WTC11 (cell line): Measurements from ENCODE around the gene COL26A1. TPM values are rescaled to one million over a fixed set of nuclear protein-coding genes. Genes with fewer than 3 reads are reported as not detected.

Source experiments
- EMX1 ChIP-seq: fragments of 250-450 bp; sonication (Bioruptor Pico); IDR thresholded peaks from 2 replicates; pipeline ENCODE4 v1.8.0; 2021; ENCODE audit warnings: mild to moderate bottlenecking
- GTF2I ChIP-seq: fragments of 250-450 bp; sonication (Bioruptor Pico); conservative IDR thresholded peaks from 2 replicates; pipeline ENCODE4 v1.4.0; 2021; ENCODE audit warnings: mild to moderate bottlenecking
- JUN ChIP-seq: sonication (generic); formaldehyde crosslinking; IDR thresholded peaks from 2 replicates; pipeline ENCODE4 v1.8.0; 2023; ENCODE audit warnings: mild to moderate bottlenecking, missing genetic modification reagents
- KAT7 ChIP-seq: sonication (generic); formaldehyde crosslinking; IDR thresholded peaks from 2 replicates; pipeline ENCODE4 v1.8.1; 2023; ENCODE audit warnings: missing genetic modification reagents, mild to moderate bottlenecking, borderline replicate concordance
- MXD4 ChIP-seq: fragments of 250-450 bp; sonication (Bioruptor Pico); IDR thresholded peaks from 2 replicates; pipeline ENCODE4 v1.8.0; 2021; ENCODE audit warnings: mild to moderate bottlenecking, moderate library complexity, borderline replicate concordance
- NFATC4 ChIP-seq: fragments of 250-450 bp; sonication (Bioruptor Pico); IDR thresholded peaks from 2 replicates; pipeline ENCODE4 v1.9.0; 2021; ENCODE audit warnings: mild to moderate bottlenecking
- NFE2L1 ChIP-seq: sonication (generic); formaldehyde crosslinking; IDR thresholded peaks from 2 replicates; pipeline ENCODE4 v1.8.1; 2023; ENCODE audit warnings: missing genetic modification reagents
- SMAD4 ChIP-seq: sonication (generic); formaldehyde crosslinking; IDR thresholded peaks from 2 replicates; pipeline ENCODE4 v1.8.0; 2022; ENCODE audit warnings: mild to moderate bottlenecking, missing genetic modification reagents
- TEAD1 ChIP-seq: sonication (generic); formaldehyde crosslinking; IDR thresholded peaks from 2 replicates; pipeline ENCODE4 v1.8.0; 2022; ENCODE audit warnings: mild to moderate bottlenecking, missing genetic modification reagents
- TEAD4 ChIP-seq: sonication (generic); formaldehyde crosslinking; IDR thresholded peaks from 2 replicates; pipeline ENCODE4 v1.8.0; 2022; ENCODE audit warnings: mild to moderate bottlenecking, missing genetic modification reagents
- TP53 ChIP-seq: sonication (generic); formaldehyde crosslinking; IDR thresholded peaks from 2 replicates; pipeline ENCODE4 v1.8.1; 2023; ENCODE audit warnings: mild to moderate bottlenecking, missing genetic modification reagents
- ZBTB21 ChIP-seq: sonication (generic); formaldehyde crosslinking; IDR thresholded peaks from 2 replicates; pipeline ENCODE4 v1.8.1; 2023; ENCODE audit warnings: mild to moderate bottlenecking, missing genetic modification reagents, borderline replicate concordance
- ZNF138 ChIP-seq: sonication (generic); formaldehyde crosslinking; conservative IDR thresholded peaks from 2 replicates; pipeline ENCODE4 v1.8.1; 2022; ENCODE audit warnings: mild to moderate bottlenecking, moderate library complexity, missing genetic modification reagents
- ZNF416 ChIP-seq: fragments of 250-450 bp; sonication (Bioruptor Pico); IDR thresholded peaks from 2 replicates; pipeline ENCODE4 v1.9.0; 2021; ENCODE audit warnings: mild to moderate bottlenecking, inconsistent platforms
- ZNF423 ChIP-seq: fragments of 250-450 bp; sonication (Bioruptor Pico); IDR thresholded peaks from 2 replicates; pipeline ENCODE4 v2.1.2; 2022; ENCODE audit warnings: mild to moderate bottlenecking, moderate library complexity
- total RNA-seq: library from RNA; stranded (reverse); gene quantifications from 3 replicates; pipeline ENCODE4 v1.2.3, GENCODE V29; 2021
- TF ChIP-seq, protein P1 (sequence below): sonication (generic); formaldehyde crosslinking; IDR thresholded peaks from 2 replicates; pipeline ENCODE4 v1.8.1; 2023; ENCODE audit warnings: mild to moderate bottlenecking, missing genetic modification reagents, borderline replicate concordance
- TF ChIP-seq, protein P2 (sequence below): sonication (generic); formaldehyde crosslinking; IDR thresholded peaks from 2 replicates; pipeline ENCODE4 v1.8.0; 2022; ENCODE audit warnings: missing genetic modification reagents
- TF ChIP-seq, protein P3 (sequence below): sonication (generic); formaldehyde crosslinking; IDR thresholded peaks from 2 replicates; pipeline ENCODE4 v1.8.0; 2023; ENCODE audit warnings: missing genetic modification reagents, mild to moderate bottlenecking, borderline replicate concordance
- TF ChIP-seq, protein P4 (sequence below): fragments of 250-450 bp; sonication (Bioruptor Pico); IDR thresholded peaks from 2 replicates; pipeline ENCODE4 v1.8.0; 2021; ENCODE audit warnings: mild to moderate bottlenecking
- TF ChIP-seq, protein P5 (sequence below): sonication (generic); formaldehyde crosslinking; IDR thresholded peaks from 2 replicates; pipeline ENCODE4 v1.8.1; 2022; ENCODE audit warnings: low read depth, mild to moderate bottlenecking, moderate library complexity, missing genetic modification reagents, borderline replicate concordance
- TF ChIP-seq, protein P6 (sequence below): sonication (generic); formaldehyde crosslinking; IDR thresholded peaks from 2 replicates; pipeline ENCODE4 v1.8.0; 2022; ENCODE audit warnings: mild to moderate bottlenecking, missing genetic modification reagents
- TF ChIP-seq, protein P7 (sequence below): sonication (generic); formaldehyde crosslinking; IDR thresholded peaks from 2 replicates; pipeline ENCODE4 v1.8.0; 2023; ENCODE audit warnings: missing genetic modification reagents

Gene COL26A1
- total RNA-seq, 1 experiment from 2014 or later, result 64.4 TPM

DNA sequence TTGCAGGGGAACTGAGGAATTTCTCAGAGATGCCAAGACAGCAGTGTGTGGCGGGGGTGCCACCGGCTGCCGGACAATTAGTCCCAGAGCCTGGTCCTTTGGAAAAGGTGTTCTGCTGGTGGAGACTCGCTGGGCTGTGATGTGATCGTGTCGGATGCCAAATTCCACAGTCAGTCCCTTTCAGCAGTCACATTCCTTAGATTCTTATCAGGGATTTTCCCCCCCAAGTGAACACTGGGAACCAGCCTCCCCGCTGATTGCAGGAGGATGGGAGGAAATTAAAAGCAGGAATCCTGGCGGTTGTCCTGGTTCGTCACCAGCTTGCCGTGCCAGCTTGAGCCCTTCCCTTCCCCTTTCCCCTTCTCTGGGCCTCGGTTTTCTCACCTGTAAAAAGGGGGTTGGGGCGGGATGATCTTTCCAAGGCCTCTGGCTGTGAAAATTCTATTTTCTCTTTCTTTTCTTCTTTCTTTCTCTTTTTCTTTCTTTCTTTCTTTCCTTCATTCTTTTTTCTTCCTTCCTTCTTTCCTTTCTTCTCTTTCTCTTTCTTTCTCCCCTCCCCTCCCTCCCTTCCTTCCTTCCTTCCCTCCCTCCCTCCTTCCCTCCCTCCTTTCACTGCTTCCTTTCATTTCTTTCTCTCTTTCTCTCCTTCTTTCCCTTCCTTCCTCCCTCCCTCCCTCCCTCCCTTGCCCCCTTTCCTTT is 39.6 kb downstream of the COL26A1 start (continued):
- no peak for TF ChIP-seq TP53 (CRISPR knock-in tag)
- no peak for TF ChIP-seq JUN (CRISPR knock-in tag)
- TF ChIP-seq KAT7 (CRISPR knock-in tag), result no peak
- TF ChIP-seq, protein P1, sequence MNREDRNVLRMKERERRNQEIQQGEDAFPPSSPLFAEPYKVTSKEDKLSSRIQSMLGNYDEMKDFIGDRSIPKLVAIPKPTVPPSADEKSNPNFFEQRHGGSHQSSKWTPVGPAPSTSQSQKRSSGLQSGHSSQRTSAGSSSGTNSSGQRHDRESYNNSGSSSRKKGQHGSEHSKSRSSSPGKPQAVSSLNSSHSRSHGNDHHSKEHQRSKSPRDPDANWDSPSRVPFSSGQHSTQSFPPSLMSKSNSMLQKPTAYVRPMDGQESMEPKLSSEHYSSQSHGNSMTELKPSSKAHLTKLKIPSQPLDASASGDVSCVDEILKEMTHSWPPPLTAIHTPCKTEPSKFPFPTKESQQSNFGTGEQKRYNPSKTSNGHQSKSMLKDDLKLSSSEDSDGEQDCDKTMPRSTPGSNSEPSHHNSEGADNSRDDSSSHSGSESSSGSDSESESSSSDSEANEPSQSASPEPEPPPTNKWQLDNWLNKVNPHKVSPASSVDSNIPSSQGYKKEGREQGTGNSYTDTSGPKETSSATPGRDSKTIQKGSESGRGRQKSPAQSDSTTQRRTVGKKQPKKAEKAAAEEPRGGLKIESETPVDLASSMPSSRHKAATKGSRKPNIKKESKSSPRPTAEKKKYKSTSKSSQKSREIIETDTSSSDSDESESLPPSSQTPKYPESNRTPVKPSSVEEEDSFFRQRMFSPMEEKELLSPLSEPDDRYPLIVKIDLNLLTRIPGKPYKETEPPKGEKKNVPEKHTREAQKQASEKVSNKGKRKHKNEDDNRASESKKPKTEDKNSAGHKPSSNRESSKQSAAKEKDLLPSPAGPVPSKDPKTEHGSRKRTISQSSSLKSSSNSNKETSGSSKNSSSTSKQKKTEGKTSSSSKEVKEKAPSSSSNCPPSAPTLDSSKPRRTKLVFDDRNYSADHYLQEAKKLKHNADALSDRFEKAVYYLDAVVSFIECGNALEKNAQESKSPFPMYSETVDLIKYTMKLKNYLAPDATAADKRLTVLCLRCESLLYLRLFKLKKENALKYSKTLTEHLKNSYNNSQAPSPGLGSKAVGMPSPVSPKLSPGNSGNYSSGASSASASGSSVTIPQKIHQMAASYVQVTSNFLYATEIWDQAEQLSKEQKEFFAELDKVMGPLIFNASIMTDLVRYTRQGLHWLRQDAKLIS (CRISPR knock-in tag), result no peak
- TF ChIP-seq ZNF416 (CRISPR knock-in tag), result no peak
- no peak for TF ChIP-seq NFE2L1 (CRISPR knock-in tag)
- no peak; the same call in 1 of the 2 replicates for TF ChIP-seq GTF2I (CRISPR knock-in tag)
- no peak for TF ChIP-seq ZBTB21
- TF ChIP-seq, protein P2, sequence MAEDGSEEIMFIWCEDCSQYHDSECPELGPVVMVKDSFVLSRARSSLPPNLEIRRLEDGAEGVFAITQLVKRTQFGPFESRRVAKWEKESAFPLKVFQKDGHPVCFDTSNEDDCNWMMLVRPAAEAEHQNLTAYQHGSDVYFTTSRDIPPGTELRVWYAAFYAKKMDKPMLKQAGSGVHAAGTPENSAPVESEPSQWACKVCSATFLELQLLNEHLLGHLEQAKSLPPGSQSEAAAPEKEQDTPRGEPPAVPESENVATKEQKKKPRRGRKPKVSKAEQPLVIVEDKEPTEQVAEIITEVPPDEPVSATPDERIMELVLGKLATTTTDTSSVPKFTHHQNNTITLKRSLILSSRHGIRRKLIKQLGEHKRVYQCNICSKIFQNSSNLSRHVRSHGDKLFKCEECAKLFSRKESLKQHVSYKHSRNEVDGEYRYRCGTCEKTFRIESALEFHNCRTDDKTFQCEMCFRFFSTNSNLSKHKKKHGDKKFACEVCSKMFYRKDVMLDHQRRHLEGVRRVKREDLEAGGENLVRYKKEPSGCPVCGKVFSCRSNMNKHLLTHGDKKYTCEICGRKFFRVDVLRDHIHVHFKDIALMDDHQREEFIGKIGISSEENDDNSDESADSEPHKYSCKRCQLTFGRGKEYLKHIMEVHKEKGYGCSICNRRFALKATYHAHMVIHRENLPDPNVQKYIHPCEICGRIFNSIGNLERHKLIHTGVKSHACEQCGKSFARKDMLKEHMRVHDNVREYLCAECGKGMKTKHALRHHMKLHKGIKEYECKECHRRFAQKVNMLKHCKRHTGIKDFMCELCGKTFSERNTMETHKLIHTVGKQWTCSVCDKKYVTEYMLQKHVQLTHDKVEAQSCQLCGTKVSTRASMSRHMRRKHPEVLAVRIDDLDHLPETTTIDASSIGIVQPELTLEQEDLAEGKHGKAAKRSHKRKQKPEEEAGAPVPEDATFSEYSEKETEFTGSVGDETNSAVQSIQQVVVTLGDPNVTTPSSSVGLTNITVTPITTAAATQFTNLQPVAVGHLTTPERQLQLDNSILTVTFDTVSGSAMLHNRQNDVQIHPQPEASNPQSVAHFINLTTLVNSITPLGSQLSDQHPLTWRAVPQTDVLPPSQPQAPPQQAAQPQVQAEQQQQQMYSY (CRISPR knock-in tag), result no peak
- TF ChIP-seq SMAD4 (CRISPR knock-in tag), result no peak
- TF ChIP-seq, protein P3, sequence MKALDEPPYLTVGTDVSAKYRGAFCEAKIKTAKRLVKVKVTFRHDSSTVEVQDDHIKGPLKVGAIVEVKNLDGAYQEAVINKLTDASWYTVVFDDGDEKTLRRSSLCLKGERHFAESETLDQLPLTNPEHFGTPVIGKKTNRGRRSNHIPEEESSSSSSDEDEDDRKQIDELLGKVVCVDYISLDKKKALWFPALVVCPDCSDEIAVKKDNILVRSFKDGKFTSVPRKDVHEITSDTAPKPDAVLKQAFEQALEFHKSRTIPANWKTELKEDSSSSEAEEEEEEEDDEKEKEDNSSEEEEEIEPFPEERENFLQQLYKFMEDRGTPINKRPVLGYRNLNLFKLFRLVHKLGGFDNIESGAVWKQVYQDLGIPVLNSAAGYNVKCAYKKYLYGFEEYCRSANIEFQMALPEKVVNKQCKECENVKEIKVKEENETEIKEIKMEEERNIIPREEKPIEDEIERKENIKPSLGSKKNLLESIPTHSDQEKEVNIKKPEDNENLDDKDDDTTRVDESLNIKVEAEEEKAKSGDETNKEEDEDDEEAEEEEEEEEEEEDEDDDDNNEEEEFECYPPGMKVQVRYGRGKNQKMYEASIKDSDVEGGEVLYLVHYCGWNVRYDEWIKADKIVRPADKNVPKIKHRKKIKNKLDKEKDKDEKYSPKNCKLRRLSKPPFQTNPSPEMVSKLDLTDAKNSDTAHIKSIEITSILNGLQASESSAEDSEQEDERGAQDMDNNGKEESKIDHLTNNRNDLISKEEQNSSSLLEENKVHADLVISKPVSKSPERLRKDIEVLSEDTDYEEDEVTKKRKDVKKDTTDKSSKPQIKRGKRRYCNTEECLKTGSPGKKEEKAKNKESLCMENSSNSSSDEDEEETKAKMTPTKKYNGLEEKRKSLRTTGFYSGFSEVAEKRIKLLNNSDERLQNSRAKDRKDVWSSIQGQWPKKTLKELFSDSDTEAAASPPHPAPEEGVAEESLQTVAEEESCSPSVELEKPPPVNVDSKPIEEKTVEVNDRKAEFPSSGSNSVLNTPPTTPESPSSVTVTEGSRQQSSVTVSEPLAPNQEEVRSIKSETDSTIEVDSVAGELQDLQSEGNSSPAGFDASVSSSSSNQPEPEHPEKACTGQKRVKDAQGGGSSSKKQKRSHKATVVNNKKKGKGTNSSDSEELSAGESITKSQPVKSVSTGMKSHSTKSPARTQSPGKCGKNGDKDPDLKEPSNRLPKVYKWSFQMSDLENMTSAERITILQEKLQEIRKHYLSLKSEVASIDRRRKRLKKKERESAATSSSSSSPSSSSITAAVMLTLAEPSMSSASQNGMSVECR (CRISPR knock-in tag), result no peak
- TF ChIP-seq EMX1 (CRISPR knock-in tag), result no peak
- no peak for TF ChIP-seq NFATC4 (CRISPR knock-in tag)
- TF ChIP-seq TEAD4, result peak; percentile 78; the same call in 1 of the 2 replicates
- peak; percentile 34; the same call in 1 of the 2 replicates for TF ChIP-seq ZNF423 (CRISPR knock-in tag)
- TF ChIP-seq, protein P4, sequence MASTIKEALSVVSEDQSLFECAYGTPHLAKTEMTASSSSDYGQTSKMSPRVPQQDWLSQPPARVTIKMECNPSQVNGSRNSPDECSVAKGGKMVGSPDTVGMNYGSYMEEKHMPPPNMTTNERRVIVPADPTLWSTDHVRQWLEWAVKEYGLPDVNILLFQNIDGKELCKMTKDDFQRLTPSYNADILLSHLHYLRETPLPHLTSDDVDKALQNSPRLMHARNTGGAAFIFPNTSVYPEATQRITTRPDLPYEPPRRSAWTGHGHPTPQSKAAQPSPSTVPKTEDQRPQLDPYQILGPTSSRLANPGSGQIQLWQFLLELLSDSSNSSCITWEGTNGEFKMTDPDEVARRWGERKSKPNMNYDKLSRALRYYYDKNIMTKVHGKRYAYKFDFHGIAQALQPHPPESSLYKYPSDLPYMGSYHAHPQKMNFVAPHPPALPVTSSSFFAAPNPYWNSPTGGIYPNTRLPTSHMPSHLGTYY (CRISPR knock-in tag), result no peak
- TF ChIP-seq TEAD1, result peak; percentile 98
- no peak for TF ChIP-seq ZNF138 (CRISPR knock-in tag)
- TF ChIP-seq, protein P5, sequence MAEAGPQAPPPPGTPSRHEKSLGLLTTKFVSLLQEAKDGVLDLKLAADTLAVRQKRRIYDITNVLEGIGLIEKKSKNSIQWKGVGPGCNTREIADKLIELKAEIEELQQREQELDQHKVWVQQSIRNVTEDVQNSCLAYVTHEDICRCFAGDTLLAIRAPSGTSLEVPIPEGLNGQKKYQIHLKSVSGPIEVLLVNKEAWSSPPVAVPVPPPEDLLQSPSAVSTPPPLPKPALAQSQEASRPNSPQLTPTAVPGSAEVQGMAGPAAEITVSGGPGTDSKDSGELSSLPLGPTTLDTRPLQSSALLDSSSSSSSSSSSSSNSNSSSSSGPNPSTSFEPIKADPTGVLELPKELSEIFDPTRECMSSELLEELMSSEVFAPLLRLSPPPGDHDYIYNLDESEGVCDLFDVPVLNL, result no peak
- TF ChIP-seq, protein P6, sequence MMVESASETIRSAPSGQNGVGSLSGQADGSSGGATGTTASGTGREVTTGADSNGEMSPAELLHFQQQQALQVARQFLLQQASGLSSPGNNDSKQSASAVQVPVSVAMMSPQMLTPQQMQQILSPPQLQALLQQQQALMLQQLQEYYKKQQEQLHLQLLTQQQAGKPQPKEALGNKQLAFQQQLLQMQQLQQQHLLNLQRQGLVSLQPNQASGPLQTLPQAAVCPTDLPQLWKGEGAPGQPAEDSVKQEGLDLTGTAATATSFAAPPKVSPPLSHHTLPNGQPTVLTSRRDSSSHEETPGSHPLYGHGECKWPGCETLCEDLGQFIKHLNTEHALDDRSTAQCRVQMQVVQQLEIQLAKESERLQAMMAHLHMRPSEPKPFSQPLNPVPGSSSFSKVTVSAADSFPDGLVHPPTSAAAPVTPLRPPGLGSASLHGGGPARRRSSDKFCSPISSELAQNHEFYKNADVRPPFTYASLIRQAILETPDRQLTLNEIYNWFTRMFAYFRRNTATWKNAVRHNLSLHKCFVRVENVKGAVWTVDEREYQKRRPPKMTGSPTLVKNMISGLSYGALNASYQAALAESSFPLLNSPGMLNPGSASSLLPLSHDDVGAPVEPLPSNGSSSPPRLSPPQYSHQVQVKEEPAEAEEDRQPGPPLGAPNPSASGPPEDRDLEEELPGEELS (CRISPR knock-in tag), result no peak
- no peak for TF ChIP-seq MXD4 (CRISPR knock-in tag)
- TF ChIP-seq, protein P7, sequence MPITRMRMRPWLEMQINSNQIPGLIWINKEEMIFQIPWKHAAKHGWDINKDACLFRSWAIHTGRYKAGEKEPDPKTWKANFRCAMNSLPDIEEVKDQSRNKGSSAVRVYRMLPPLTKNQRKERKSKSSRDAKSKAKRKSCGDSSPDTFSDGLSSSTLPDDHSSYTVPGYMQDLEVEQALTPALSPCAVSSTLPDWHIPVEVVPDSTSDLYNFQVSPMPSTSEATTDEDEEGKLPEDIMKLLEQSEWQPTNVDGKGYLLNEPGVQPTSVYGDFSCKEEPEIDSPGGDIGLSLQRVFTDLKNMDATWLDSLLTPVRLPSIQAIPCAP (CRISPR knock-in tag), result no peak
